IPS-18c (cell line): ENCODE data around the gene TNS3.

Experiments used
- H3K4me3 ChIP-seq: 2 replicates; pipeline ENCODE4 v1.7.0; 2013; ENCODE audit warnings: low read depth, mild to moderate bottlenecking, low read length, moderate library complexity; ENCODE audit not compliant: insufficient read depth
- H3K9me3 ChIP-seq: one replicate; pipeline ENCODE4 v1.6.1; 2013; ENCODE audit warnings: mild to moderate bottlenecking, low read length, moderate library complexity; ENCODE audit not compliant: control insufficient read depth, insufficient read depth

The TNS3 gene

DNA sequence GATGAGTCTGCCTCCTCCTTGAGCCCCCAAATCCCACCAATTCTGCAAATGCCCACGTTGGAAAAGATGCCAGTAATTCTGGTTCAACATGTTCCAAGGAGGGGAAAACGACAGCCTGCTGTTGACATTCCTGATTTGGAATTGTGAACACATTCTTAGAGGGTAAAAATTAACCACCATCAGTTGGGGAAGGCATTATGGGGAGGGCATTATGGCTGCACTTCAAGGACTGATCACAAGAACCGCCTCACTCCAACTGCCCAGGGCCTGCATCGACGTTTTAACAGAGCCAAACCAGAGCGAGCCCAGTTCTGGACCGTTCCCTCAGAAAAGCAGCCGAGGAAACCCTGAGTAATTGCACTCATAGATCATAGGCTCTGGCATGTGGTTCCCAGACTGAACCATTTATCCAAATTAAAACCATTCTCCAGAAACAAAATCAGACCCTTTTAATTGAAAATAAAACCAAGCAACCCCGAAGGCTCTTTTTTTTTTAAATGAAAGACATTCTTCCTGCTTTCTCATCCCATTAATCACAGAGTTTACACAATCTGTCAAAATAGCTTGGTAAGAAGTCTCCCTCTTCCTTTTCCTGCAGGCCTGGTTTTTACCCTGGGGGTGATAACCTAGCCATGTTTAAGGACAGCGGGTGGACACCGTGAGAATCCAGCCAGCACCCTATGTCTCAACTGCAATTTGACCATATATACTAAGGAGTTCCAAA, 8.0 kb downstream of the TNS3 start:
- no peaks in the 10 kb centered on the region for H3K9me3 ChIP-seq
- no peak overlapping the region for H3K4me3 ChIP-seq

GRCh38 chr7:47572939-47573757, 8.8 kb downstream of the TNS3 start:
- H3K4me3 ChIP-seq: no peak overlapping the region
- no peaks in the 10 kb centered on the region for H3K9me3 ChIP-seq

GRCh38 chr7:47572094-47572445, 9.8 kb downstream of the TNS3 start:
- no peaks in the 10 kb centered on the region for H3K9me3 ChIP-seq
- H3K4me3 ChIP-seq: no peak overlapping the region

GRCh38 chr7:47571331-47572093, 10.4 kb downstream of the TNS3 start:
- H3K4me3 ChIP-seq: no peak overlapping the region
- no peaks in the 10 kb centered on the region for H3K9me3 ChIP-seq

GRCh38 chr7:47570649-47571050, 11.3 kb downstream of the TNS3 start:
- H3K9me3 ChIP-seq: no peaks in the 10 kb centered on the region
- no peak overlapping the region for H3K4me3 ChIP-seq

- Histone ChIP-seq H3K4me3 (no peak overlapping the region), H3K9me3 (no peaks in the 10 kb centered on the region)
Observed at GRCh38 chr7:47568547-47568946, 13.4 kb downstream of the TNS3 start.

- no peaks in the 10 kb centered on the region for H3K9me3 ChIP-seq
- H3K4me3 ChIP-seq: no peak overlapping the region
Observed at GRCh38 chr7:47568056-47568455, 13.9 kb downstream of the TNS3 start.

GRCh38 chr7:47565640-47566250, 16.2 kb downstream of the TNS3 start:
- no peak overlapping the region for H3K4me3 ChIP-seq
- H3K9me3 ChIP-seq: no peaks in the 10 kb centered on the region

DNA sequence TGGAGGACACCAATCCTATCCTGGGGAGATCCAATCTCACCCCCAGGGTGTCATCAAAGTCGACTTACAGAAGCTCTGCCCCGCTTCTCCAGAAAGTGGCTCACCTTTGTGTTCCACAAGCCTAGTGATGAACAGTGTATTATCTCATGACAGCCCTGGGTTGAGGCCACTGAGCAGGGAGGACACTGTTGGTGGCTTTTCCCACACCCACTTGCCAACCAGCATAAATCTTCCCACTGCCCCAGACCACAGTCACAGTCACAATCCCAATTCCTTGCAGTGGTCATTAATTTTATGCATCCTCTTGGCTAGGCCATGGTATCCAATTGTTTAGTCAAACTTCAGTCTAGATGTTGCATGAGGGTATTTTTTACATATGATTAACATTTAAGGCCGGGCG, 18.4 kb downstream of the TNS3 start:
- Histone ChIP-seq H3K4me3 (no peak overlapping the region), H3K9me3 (no peaks in the 10 kb centered on the region)

GRCh38 chr7:47561715-47562446, 20.0 kb downstream of the TNS3 start:
- H3K4me3 ChIP-seq: no peak overlapping the region

DNA sequence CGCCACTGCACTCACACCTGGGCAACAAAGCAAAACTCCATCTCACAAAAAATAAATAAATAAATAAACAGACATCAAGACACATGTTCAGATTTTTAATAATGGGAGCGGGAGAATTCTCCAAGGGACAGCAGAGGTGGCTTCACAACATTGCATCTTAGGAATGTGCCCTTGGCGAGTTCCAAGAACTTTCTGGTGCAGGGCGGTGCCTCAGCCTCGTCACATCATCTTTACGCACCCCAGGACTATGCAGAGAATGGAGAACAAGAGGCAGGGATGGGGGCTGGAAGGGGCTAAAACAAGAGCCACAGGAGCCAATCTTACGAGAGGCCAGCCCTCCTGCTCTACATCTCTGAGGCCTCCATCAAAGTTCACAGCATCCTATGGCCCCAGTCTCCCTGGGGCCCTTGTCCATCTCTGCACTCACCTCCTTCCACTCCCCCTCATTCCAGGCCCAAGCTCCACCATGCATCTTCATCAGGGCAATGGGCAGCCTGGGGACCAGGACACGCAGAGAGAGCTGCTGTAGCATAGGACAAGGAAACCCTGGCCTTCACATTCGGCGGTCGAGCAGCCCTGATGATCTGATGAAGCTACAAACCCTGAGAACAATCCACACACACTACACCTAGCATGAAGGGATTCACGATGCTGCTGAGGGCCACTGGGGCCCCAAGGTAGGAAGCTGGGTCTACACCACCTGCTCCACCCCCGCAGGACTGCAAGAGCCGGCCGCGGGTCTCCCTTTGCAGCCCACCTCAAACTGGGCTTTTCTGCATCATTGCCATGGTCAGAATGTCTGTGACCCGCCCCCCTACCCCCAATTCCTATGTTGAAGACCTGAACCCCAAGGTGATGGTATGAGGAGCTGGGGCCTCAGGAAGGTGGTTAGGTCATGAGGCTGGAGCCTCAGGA, 22.3 kb downstream of the TNS3 start:
- no peaks in the 10 kb centered on the region for H3K9me3 ChIP-seq
- no peak overlapping the region for H3K4me3 ChIP-seq

More at GRCh38 chr7:47561715-47562446, 20.0 kb downstream of the TNS3 start:
- no peaks in the 10 kb centered on the region for H3K9me3 ChIP-seq

- H3K9me3 ChIP-seq: no peaks in the 10 kb centered on the region
- H3K4me3 ChIP-seq: no peak overlapping the region
Observed at GRCh38 chr7:47557694-47558670, 23.9 kb downstream of the TNS3 start.

DNA sequence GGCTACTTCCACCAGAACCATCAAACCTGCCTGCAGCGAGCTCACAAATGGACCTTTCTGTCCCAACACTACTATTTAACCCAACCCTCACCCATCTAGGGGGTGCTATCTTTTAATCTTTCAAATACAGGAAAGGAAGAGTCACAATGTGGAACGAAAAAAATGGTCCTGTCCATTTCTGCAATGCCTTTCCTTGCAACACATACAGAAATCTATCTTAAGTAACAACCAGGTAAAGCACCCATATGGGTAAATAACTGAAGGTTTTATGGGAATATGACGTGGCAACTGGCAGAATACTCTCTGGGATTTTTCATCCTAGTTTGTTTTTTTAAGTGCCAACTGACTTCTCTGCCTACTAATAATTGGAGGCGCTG, 24.6 kb downstream of the TNS3 start:
- Histone ChIP-seq H3K4me3 (no peak overlapping the region), H3K9me3 (no peaks in the 10 kb centered on the region)

DNA sequence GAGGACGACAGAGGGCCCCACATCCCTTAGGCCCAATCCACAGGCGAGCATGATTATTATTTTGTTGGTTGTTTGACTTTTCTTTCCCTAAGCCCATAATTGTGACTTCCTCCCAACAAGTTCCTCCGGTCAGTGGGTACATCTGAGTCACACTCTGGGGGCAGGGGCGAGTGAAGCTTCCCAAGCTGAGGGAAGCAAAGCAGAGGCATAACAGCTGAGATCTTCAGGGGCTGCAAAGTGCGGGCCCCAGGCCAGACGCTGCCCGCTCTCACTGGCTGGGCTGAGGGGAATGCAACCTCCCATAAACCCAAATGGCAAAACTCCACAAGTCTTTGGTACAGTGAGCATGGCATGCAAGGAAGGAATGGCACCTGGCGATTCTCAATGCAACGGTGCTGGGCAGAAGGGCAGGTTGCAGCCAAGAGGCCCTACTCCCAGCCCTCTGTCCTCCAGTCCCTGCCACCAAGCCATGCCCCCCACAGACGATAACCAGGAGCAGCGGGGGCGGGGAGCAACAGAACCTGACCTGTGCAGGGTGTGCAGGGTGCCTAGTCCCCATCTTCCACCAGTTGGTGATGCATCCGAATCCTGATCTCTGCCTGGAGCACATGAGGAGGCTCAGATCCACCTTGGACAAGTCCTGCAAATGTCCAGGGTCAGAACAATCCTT, 25.3 kb downstream of the TNS3 start:
- H3K4me3 ChIP-seq: no peak overlapping the region
- H3K9me3 ChIP-seq: no peaks in the 10 kb centered on the region

GRCh38 chr7:47553309-47553708, 28.6 kb downstream of the TNS3 start:
- H3K9me3 ChIP-seq: no peaks in the 10 kb centered on the region
- no peak overlapping the region for H3K4me3 ChIP-seq
